ENCODE data around the gene KIFAP3.
"Not testable (repeated sequence)": the region's sequence is repeated elsewhere in the genome, so short reads cannot be mapped to it uniquely, and the experiment has no call there.

The KIFAP3 gene

GRCh38 chr1:170064821-170065220, 9.7 kb downstream of the KIFAP3 start:
- in situ Hi-C loops (cut with MboI; ENCODE audit: low sequenced_read_pairs): no loop called here

DNA sequence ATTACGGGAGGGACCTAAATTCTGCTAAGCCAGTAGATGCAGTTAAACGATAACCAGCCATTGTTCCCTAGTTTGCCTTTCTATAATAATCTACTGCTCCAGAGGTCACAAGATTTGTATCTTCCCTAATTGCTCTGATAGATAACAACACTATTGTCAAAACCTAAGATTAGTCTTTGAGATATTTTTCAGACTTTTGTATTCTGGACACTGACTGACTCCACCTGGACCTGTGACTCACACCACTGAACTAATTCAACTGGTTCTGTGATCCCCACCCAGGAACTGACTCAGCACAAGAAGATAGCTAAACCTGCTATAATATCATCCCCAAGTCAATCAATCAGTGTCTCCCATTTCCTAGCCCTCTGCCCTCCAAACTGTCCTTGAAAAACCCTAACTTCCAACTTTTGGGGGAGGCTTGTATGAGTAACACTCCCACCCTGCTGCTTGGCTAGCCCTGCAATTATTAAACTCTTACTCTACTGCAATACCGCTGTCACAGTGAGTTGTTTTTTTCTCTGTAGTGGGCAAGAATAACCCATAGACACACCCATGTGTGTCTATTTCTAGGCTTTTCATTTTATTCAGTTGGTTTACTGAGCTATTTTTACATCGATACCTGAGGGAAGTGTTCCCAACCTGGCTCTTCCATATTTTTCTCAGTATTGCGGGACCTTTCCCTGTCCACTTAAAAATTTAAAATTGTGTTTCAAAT, 11.2 kb downstream of the KIFAP3 start:
- in situ Hi-C loops (cut with MboI; ENCODE audit: low sequenced_read_pairs): no loop called here

DNA sequence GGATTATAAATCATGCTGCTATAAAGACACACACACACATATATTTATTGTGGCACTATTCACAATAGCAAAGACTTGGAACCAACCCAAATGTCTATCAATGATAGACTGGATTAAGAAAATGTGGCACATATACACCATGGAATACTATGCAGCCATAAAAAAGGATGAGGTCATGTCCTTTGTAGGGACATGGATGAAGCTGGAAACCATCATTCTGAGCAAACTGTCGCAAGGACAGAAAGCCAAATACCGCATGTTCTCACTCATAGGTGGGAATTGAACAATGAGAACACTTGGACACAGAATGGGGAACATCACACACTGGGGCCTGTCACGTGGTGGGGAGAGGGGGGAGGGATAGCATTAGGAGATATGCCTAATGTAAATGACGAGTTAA, 12.8 kb downstream of the KIFAP3 start:
- in situ Hi-C loops (cut with MboI; ENCODE audit: low sequenced_read_pairs): not testable (repeated sequence)

- in situ Hi-C loops (cut with MboI; ENCODE audit: low sequenced_read_pairs): not testable (repeated sequence)
These were observed 14.4 kb downstream of the KIFAP3 start for GRCh38 chr1:170060015-170060520.

DNA sequence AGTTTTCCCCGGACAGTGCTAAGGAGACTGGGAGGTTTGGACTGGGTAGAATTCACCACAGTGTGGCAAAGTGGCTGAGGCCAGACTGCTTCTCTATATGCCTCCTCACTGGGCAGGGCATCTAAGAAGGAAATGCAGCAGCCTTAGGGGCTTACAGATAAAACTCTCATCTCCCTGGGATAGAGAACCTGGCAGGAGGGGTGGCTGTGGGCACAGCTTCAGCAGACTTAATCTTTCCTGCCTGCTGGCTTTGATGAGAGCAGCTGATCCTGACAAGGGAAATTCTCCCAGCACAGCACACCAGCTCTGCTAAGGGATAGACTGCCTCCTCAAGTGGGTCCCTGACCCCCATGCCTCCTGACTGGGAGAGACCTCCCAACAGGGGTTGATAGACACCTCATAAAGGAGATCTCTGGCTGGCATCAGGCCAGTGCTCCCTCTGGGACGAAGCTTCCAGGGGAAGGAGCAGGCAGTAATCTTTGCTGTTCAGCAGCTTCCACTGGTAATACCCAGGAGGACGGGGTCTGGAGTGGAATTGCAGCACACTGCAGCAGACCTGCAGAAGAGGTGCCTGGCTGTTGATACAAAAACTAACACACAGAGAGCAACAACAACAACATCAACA, 25.2 kb downstream of the KIFAP3 start:
- in situ Hi-C loops (cut with MboI; ENCODE audit: low sequenced_read_pairs): no loop called here

DNA sequence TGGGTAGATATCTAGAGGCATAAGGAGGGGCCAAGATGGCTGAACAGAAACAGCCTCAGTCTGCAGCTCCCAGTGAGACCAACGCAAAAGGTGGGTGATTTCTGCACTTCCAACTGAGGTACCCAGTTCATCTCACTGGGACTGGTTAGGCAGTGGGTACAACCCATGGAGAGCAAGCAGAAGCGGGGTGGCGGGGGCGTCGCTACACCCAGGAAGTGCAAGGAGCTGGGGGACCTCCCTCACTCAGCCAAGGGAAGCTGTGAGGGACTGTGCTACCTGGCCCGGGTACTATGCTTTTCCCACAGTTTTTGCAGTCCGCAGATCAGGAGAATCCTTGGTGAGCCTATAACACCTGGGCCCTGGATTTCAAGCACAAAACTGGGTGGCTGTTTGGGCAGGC, 26.0 kb downstream of the KIFAP3 start:
- in situ Hi-C loops (cut with MboI; ENCODE audit: low sequenced_read_pairs): no loop called here

GRCh38 chr1:170044187-170044586, 30.3 kb downstream of the KIFAP3 start:
- in situ Hi-C loops (cut with MboI; ENCODE audit: low sequenced_read_pairs): no loop called here

DNA sequence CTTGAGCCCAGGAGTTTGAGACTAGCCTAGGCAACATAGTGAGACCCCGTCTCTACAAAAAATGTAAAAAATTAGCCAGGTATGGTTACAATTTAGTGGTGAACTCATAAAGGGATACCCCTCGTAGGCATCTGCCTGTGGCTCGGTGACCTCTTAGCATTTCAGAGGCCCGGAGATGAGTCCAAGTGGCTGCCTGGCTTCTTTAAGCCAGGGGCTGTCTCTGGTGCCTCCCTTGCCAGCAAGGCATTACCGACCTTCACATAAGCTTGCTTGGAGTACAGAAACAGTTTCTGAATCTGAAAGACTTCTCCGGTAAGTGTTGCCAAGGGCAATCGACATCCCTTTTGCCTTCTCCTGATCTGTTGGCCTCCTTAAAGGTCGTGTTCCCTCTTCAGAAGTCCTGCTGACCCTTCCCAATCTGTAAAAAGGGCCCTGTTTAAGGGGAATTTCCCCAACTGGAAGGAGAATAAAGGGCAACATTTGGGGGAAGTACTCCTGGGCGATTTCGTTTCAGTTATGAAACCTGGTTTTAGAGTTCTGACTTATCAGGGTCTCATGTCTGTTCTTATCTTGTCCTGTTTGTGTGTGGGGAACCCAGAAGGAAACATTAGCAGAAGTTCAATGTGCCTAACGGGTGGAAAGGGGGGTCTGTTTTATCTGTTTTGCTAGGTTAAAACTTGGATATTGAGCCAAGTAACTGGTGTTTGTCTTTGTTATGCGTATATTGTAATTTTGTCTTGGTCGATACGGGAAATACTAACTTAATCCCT, 32.9 kb downstream of the KIFAP3 start:
- in situ Hi-C loops (cut with MboI; ENCODE audit: low sequenced_read_pairs): no loop called here

DNA sequence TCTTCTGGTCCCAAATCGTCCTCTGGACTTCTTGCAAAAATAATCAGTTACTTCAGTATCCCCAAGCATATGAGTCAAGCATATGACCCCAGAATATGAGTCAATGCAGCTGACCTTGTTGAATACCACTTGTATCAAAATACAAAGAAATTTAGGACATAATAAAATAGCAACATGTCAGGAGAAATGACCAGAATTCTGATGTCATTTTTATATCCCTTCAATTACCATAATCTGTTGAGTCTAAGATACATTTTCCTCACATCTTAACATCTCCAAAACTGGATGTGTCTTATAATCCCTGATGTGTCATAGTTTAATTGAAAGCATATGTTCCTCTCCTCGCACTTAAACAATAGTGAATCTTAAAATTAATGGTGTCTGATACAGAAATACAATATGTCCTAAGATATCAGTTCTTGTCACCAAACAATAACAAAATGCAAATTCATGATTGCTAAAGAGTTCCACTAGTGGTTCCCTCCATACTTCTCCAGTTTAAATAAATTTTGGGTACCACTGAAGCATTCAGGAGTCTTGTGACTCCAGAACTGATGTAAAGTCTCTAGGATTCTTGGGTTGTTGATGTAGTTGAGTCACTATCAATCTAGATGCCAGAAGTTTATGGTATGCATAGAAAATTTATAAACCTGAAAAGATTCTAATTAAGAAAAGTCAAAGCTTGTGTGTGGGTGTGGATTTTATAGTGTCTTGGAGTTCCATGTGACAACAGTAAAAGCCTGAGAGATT, 41.8 kb downstream of the KIFAP3 start:
- in situ Hi-C loops (cut with MboI; ENCODE audit: low sequenced_read_pairs): no loop called here

DNA sequence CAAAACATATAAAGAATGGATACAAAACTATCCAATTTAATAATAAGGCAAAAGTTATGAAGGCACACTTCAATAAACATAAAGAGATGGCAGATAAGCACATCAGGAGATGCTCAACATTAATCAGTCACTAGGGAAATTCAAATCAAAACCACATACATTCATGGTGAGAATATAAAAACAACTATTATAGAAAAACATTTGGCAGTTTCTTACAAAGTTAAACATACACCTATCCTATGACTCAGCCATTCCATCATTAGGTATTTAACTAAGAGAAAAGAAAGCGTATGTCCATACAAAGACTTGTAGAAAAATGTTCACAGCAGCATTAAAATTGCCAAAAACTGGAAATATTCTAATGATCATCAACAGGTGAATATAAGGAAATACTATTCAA, 44.3 kb downstream of the KIFAP3 start:
- in situ Hi-C loops (cut with MboI; ENCODE audit: low sequenced_read_pairs): no loop called here

DNA sequence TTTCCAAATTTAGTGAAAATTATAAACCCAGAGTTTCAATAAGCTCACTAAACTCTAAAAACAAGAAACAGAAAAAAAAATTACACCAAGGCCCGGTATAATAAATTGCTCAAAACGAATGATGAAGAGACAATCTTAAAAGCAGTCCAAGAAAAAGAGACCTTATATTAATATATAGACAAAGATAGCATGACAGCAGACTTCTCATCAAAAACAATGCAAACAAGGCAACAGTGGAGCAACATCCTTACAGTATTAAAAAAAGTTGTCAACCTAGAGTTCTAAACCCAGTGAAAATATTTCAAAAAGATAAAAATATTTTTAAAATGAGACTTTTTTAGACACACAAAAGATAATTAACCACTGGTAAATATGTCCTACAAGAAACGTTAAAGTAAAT, 46.7 kb downstream of the KIFAP3 start:
- in situ Hi-C loops (cut with MboI; ENCODE audit: low sequenced_read_pairs): no loop called here

DNA sequence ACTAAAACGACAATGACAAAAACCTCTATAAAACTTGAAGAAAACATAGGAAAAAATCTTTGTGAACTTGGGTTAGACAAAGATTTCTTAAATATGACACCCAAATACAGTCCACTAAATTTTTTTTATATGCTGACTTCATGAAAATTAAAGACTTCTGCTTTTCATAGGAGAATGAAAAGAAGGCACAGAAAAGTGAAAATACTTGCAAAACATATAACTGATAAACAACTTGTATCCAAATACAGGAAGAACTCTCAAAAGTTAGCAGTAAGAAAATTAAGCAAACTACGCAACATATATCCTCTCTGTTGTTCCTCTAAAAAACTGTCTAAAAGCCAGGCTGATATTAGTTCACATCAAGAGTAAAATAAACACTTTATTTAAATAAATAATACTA, 53.6 kb downstream of the KIFAP3 start:
- in situ Hi-C loops (cut with MboI; ENCODE audit: low sequenced_read_pairs): no loop called here

DNA sequence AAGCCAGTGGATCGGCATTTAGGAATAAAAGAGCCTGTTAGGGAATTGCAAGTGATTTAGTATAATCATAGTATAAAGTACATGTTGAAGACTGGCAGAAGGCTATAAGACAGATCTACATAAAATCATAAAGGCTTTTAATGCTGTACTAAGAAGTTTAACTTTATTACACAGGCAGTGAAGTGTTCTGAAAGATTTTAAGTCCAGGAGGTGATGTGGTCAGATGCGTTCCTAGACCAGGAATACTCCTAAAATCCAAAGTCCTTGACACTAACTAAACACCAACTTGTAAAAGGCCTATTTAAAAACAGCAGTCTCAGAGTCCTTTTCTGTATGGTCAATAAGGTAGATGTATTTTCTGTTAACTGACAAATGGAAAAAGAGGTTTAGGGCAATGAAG, 57.0 kb downstream of the KIFAP3 start:
- in situ Hi-C loops (cut with MboI; ENCODE audit: low sequenced_read_pairs): no loop called here

DNA sequence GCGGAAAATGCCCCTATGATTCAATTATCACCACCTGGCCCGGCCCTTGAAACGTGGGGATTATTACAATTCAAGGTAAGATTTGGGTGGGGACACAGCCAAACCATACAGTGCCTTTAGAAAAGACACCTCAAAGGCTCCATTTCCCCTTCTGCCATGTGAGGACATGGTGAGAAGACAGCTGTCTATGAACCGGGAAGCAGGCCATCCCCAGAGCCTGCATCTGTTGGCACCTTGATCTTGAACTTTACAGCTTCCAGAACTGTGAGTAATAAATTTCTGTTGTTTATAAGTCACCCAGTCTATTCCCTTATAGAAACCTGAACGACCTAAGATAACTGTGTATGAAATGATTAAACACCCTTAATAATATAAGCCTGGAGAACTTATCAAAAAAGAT, 61.6 kb downstream of the KIFAP3 start:
- in situ Hi-C loops (cut with MboI; ENCODE audit: low sequenced_read_pairs): no loop called here

- in situ Hi-C loops (cut with MboI; ENCODE audit: low sequenced_read_pairs): no loop called here
These were observed 64.1 kb downstream of the KIFAP3 start for GRCh38 chr1:170010443-170010842.

DNA sequence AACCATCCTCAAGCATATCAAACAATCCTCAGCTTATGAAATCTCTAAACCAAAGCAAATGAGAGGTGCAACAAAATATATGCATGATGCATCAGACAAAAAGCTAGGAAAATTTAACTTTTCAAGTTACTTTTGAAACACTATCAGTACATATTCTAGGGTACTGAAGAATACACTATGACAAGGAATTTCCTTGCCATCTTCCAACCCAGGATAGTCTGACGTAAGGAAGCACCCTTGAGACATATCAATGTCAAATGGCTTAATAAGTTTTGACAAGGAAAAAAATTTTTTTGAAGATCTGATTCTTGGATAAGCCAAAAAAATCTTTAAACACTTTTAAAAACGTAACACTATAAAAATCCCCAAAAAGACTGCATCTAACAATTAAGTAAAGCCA, 64.9 kb downstream of the KIFAP3 start:
- in situ Hi-C loops (cut with MboI; ENCODE audit: low sequenced_read_pairs): no loop called here

- in situ Hi-C loops (cut with MboI; ENCODE audit: low sequenced_read_pairs): not testable (repeated sequence)
These were observed 65.8 kb downstream of the KIFAP3 start for GRCh38 chr1:170008745-170009144.

GRCh38 chr1:170003270-170003835, 71.1 kb downstream of the KIFAP3 start:
- in situ Hi-C loops (cut with MboI; ENCODE audit: low sequenced_read_pairs): not testable (repeated sequence)

- in situ Hi-C loops (cut with MboI; ENCODE audit: low sequenced_read_pairs): no loop called here
These were observed 73.2 kb downstream of the KIFAP3 start for GRCh38 chr1:170001266-170001665.

DNA sequence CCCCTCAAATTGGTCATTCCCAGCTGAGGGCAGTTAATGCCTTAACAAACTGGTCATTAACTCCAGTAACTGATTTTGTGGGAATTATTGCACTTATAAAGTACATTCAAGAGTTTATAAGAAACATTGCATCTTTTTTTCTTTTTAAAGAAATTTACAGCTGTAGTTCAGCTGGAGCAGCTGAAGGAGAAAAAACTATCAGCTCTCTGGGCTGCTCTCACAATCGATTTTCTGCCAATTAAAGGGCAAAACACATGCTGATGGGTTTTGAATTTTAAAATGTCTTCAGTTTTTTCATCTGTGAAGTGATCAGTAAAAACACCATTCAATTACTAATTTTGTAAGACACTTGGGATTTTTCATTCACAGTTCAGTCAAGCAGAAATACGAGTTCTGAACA, 74.7 kb downstream of the KIFAP3 start:
- in situ Hi-C loops (cut with MboI; ENCODE audit: low sequenced_read_pairs): no loop called here

GRCh38 chr1:169999331-169999741, 75.2 kb downstream of the KIFAP3 start:
- in situ Hi-C loops (cut with MboI; ENCODE audit: low sequenced_read_pairs): no loop called here
